Prostate gland (tissue), 2 donors: ENCODE results near the gene TRIM36. TPM values are rescaled to one million over a fixed set of nuclear protein-coding genes. Genes with fewer than 3 reads are reported as not detected.

Experiments
- DNase-seq: peaks from one replicate; pipeline ENCODE4 v3.0.0-alpha.2; 2019; ENCODE audit warnings: low spot score
- H3K27ac ChIP-seq, 2 donors: fragments of 200-600 bp; sonication (generic); 2 replicates each; pipeline ENCODE4 v1.5.1; 2017 to 2019
- H3K27me3 ChIP-seq: fragments of 200-600 bp; sonication (generic); replicated peaks from 2 replicates; pipeline ENCODE4 v1.5.1; 2019; ENCODE audit not compliant: insufficient read depth
- H3K36me3 ChIP-seq, 2 donors: fragments of 200-600 bp; sonication (generic); 1 replicate in 1 of 2; 2 replicates in 1 of 2; pipeline versions ENCODE4 v1.5.1 to v1.8.1; 2017 to 2019
- H3K4me1 ChIP-seq: fragments of 200-600 bp; sonication (generic); replicated peaks from 2 replicates; pipeline ENCODE4 v1.5.1; 2019
- H3K4me3 ChIP-seq, 2 donors: fragments of 200-600 bp; sonication (generic); 2 replicates each; pipeline ENCODE4 v1.5.1; 2017 to 2019
- H3K9me3 ChIP-seq: fragments of 200-600 bp; sonication (generic); 2 replicates; pipeline ENCODE4 v1.5.1; 2017
- POLR2A ChIP-seq: fragments of 450-650 bp; IDR thresholded peaks from one replicate; pipeline ENCODE4 v1.6.1; 2016; ENCODE audit warnings: antibody characterized with exemption, mild to moderate bottlenecking
- POLR2AphosphoS5 ChIP-seq: sonication (generic); formaldehyde crosslinking; IDR thresholded peaks from one replicate; pipeline ENCODE4 v1.6.1; 2017; ENCODE audit warnings: antibody characterized with exemption
- WGBS: methylation state at CpG from one replicate; pipeline ENCODE4 v1.1.5; 2018; 5-methylcytosine and 5-hydroxymethylcytosine counted together
- intact Hi-C: fragments of 100-400 bp; cut with DNase I; formaldehyde crosslinking; loops from one replicate; pipeline ENCODE4 v1.14.2; 2022
- total RNA-seq, 2 donors: library from RNA; depleted of rRNA; stranded (reverse); fragments of >200 nt; gene quantifications; one replicate each; pipeline ENCODE4 v1.1.0, GENCODE V29; 2016
- TF ChIP-seq, protein P1 (sequence below), 4 experiments: fragments of 200-600 bp in 2 of 4; fragments of 450-650 bp in 2 of 4; sonication (generic) in 2 of 4; IDR thresholded peaks; 1 replicate in 3 of 4; 2 replicates in 1 of 4; pipeline ENCODE4 v1.5.1; 2016 to 2019; ENCODE audit warnings: antibody characterized with exemption in 4 of 4, mild to moderate bottlenecking in 2 of 4, moderate library complexity in 2 of 4

The TRIM36 gene
- total RNA-seq, 2 donors from 2014 or later: 37.3 to 38.5 TPM

DNA sequence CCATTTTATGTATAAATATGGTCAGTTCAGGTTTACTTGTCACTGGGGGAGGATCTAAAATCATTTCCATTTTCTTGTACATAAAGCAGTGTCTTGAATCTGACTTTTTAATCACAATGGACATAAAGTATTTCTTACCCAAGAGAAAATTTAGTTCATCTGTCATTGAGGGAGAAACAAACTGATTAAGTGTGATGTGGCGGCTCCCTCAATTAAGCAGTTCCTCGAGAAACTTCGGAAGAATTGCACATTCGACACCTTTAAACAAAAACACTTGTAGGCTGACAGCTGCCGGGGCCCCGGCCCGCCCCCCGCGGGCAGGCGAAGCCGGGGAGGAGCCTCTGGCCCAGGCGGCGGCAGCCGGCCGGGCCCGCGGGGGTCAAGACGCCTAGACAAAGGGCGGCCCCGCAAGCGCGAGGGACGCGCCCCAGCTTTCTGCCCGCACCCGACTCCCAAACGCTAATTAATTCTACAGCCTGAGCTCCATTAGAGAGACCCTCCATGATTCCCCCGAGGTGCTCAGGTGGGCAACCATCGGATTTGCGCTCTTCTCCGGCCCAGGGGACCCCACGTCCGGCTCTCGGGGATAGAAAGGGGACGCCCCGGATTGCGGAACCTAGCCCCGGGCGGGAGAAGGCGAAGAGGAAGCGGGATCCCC is 750 bp downstream of the TRIM36 start:
- Histone ChIP-seq H3K27ac (peak overlapping the region; percentile 77 to 87), H3K9me3 (no peaks in the 10 kb centered on the region), H3K4me1 (peaks cover 4% of the 10 kb centered on the region), H3K27me3 (no peaks in the 10 kb centered on the region), H3K36me3 (no peaks in the 10 kb centered on the region), H3K4me3 (peak overlapping the region; percentile 67 to 80)
- WGBS: 2% methylated on average over 37 of the region's 41 CpGs
- intact Hi-C loops: no loop called here
- TF ChIP-seq, protein P1, sequence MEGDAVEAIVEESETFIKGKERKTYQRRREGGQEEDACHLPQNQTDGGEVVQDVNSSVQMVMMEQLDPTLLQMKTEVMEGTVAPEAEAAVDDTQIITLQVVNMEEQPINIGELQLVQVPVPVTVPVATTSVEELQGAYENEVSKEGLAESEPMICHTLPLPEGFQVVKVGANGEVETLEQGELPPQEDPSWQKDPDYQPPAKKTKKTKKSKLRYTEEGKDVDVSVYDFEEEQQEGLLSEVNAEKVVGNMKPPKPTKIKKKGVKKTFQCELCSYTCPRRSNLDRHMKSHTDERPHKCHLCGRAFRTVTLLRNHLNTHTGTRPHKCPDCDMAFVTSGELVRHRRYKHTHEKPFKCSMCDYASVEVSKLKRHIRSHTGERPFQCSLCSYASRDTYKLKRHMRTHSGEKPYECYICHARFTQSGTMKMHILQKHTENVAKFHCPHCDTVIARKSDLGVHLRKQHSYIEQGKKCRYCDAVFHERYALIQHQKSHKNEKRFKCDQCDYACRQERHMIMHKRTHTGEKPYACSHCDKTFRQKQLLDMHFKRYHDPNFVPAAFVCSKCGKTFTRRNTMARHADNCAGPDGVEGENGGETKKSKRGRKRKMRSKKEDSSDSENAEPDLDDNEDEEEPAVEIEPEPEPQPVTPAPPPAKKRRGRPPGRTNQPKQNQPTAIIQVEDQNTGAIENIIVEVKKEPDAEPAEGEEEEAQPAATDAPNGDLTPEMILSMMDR (IDR thresholded peaks at IDR 0.05): no peak
- TF ChIP-seq POLR2AphosphoS5: no peak
- no peak for TF ChIP-seq POLR2A
- DNase-seq: no peak

DNA sequence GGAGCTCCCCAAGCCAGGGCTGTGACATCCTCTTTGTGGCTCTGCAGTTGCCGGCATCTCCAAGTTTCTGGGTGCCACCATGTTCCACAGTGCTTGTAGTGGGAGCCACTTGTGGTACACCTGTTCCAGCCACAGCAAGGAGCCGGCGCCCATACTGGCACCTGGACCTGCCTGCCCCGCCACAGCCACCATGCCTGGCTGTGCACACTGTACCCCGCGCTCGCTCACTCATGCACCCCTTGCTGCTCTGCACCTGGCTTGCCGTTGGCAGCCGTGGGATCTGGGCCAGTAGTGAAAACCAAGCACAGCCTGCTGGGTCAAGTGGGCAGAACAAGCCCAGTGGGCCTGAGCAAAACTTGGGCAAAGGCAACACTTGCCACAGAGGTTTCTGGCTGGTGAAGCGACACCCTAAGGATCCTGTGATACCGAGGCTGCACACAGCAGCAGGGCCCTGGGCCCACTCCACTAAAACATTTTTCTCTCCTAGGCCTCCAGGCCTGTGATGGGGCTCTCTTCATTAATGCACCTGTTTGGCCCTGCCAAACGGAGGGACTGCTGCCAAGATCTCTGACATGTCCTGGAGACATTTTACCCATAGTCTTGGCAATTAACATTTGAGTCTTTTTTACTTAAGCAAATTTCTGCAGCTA is 2.8 kb downstream of the TRIM36 start:
- H3K9me3 ChIP-seq: no peaks in the 10 kb centered on the region
- no peak overlapping the region for H3K4me3 ChIP-seq
- 97% methylated on average over 12 of the region's 12 CpGs for WGBS
- TF ChIP-seq, protein P1 (IDR thresholded peaks at IDR 0.05): no peak
- TF ChIP-seq POLR2AphosphoS5 (no peak), POLR2A (no peak)
- peaks cover 4% of the 10 kb centered on the region for H3K4me1 ChIP-seq
- intact Hi-C loops: no loop called here
- H3K27me3 ChIP-seq: no peaks in the 10 kb centered on the region
- no peaks in the 10 kb centered on the region for H3K36me3 ChIP-seq
- H3K27ac ChIP-seq: no peak overlapping the region
- no peak for DNase-seq

DNA sequence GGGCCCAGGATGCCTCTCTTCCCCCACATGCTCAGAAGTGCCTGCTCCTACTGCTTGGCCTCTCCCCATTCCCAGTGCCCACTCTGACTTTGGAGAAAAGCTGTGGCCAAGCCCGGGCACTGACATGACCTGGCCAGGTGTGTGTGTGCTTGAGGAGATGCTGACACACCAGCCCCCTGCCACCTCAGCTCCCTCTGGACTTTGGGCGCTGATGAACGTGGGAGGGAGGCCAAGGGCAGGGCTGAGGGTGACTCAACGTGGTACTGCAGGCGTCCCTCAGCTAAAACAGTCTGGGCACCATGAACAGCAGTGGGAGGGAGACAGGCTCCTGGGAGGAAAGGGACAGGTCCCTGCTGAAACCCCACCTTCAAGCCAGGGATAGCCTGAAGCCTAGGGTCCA is 3.9 kb downstream of the TRIM36 start:
- Histone ChIP-seq H3K9me3 (no peaks in the 10 kb centered on the region), H3K36me3 (no peaks in the 10 kb centered on the region), H3K4me1 (peaks cover 2% of the 10 kb centered on the region), H3K27me3 (no peaks in the 10 kb centered on the region), H3K27ac (no peak overlapping the region), H3K4me3 (no peak overlapping the region)
- intact Hi-C loops: no loop called here
- TF ChIP-seq POLR2AphosphoS5 (no peak), POLR2A (no peak)
- TF ChIP-seq, protein P1 (IDR thresholded peaks at IDR 0.05): no peak
- 92% methylated on average over 5 of the region's 5 CpGs for WGBS
- no peak for DNase-seq

DNA sequence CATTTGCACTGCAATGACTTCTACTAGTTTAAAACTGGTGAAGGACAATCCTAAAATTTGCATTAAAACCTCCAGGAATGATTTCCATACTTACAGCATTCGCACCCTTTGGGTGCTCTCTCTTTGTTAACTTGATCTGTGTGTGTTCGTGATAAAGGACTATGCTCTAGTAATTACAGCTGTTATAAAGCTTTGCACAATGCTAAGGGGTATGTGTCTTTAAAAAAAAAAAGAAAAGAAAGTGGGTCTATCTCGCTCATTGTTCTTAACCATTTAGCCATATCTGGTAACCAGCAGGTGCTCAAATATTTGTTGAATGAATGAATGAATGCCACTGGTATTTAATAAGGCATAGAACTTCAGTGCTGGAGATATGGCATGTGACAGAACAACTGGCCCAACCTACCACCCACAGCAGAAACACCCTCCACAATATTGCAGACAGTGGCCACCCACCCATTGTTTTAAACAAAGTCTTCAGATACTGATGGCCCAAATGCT is 8.7 kb downstream of the TRIM36 start:
- DNase-seq: no peak
- Histone ChIP-seq H3K27me3 (no peaks in the 10 kb centered on the region), H3K36me3 (no peaks in the 10 kb centered on the region), H3K4me3 (no peak overlapping the region), H3K27ac (no peak overlapping the region), H3K9me3 (no peaks in the 10 kb centered on the region), H3K4me1 (no peaks in the 10 kb centered on the region)
- 84% methylated on average over 3 of the region's 3 CpGs for WGBS
- TF ChIP-seq, protein P1 (IDR thresholded peaks at IDR 0.05): no peak
- TF ChIP-seq POLR2AphosphoS5 (no peak), POLR2A (no peak)
- intact Hi-C loops: no loop called here
